NT2/D1 (cell line): Measurements from ENCODE around the gene RSPRY1.

Source experiments
- SUZ12 ChIP-seq: IDR thresholded peaks from 2 replicates; pipeline ENCODE4 v1.6.1; 2011; ENCODE audit not compliant: insufficient read length, insufficient read depth; ENCODE audit errors: extremely low read depth
- YY1 ChIP-seq: IDR thresholded peaks from 2 replicates; pipeline ENCODE4 v1.6.1; 2011; ENCODE audit not compliant: insufficient read length, insufficient read depth
- ZNF274 ChIP-seq: IDR thresholded peaks from 2 replicates; pipeline ENCODE4 v1.6.1; 2011; ENCODE audit warnings: mild to moderate bottlenecking, low read depth, low read length

GRCh38 chr16:57235128-57236021, 49.2 kb downstream of the RSPRY1 start:
- TF ChIP-seq SUZ12 = no peak
- no peak for TF ChIP-seq YY1
- TF ChIP-seq ZNF274 = no peak
